ENCODE results near the gene TYRO3. TPM values are rescaled to one million over a fixed set of nuclear protein-coding genes. Genes with fewer than 3 reads are reported as not detected.

Gene TYRO3
- total RNA-seq, 2 experiments from 2014 or later, result 0.42 to 0.47 TPM

DNA sequence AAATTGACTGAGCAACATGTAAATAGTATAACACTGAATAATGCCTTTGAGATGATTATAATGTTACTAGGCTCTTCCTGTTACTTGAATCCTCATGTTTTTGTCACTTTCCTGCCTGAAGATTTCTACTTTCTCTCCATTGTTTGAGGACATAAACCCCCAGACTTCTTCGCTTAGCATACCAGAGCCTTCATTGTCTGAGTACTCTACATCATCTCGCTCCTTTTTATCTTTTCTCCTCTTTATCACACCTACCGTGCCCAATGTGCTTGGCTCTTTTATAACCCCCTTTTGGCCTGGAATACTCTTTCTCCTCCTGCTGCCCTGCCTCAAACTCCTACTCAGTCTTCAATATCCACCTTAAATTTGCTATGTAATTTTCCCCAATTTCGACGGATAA, 70.9 kb downstream of the TYRO3 start:
- intact Hi-C loops (cut with DNase I, micrococcal nuclease), result no loop called here
- H3K27me3 Mint-ChIP-seq, result no peaks in the 10 kb centered on the region
- ChIA-PET POLR2A (interaction anchor here (0.6 kb wide), 1 partner anchor 95 kb away, joined by 3 read pairs; no protein-coding TSS in a partner anchor), CTCF (no interaction called here)
- Histone ChIP-seq H3K27me3 (ENCODE audit: control insufficient read depth in 1 of 2, insufficient read depth in 2 of 2, low read length in 2 of 2) (no peaks in the 10 kb centered on the region), H3K36me3 (ENCODE audit: insufficient read depth, low read length) (no peaks in the 10 kb centered on the region), H3K9me3 (ENCODE audit: control insufficient read depth in 1 of 2, insufficient read depth in 1 of 2, low read length in 2 of 2) (no peaks in the 10 kb centered on the region), H3K4me1 (ENCODE audit: insufficient read depth, low read length) (peaks cover under 1% of the 10 kb centered on the region), H3K27ac (ENCODE audit: low read depth in 1 of 2, low read length in 2 of 2) (no peak overlapping the region), H3K4me3 (ENCODE audit: low read length) (no peak overlapping the region)
- no peak for ATAC-seq (ENCODE audit: poor library complexity)
- H3K27ac Mint-ChIP-seq, result no peak overlapping the region
- TF ChIP-seq, protein P1, sequence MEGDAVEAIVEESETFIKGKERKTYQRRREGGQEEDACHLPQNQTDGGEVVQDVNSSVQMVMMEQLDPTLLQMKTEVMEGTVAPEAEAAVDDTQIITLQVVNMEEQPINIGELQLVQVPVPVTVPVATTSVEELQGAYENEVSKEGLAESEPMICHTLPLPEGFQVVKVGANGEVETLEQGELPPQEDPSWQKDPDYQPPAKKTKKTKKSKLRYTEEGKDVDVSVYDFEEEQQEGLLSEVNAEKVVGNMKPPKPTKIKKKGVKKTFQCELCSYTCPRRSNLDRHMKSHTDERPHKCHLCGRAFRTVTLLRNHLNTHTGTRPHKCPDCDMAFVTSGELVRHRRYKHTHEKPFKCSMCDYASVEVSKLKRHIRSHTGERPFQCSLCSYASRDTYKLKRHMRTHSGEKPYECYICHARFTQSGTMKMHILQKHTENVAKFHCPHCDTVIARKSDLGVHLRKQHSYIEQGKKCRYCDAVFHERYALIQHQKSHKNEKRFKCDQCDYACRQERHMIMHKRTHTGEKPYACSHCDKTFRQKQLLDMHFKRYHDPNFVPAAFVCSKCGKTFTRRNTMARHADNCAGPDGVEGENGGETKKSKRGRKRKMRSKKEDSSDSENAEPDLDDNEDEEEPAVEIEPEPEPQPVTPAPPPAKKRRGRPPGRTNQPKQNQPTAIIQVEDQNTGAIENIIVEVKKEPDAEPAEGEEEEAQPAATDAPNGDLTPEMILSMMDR (IDR thresholded peaks at IDR 0.05), result no peak
- no peaks in the 10 kb centered on the region for H3K9me3 Mint-ChIP-seq
- H3K4me3 Mint-ChIP-seq, result no peak overlapping the region
- H3K4me1 Mint-ChIP-seq (ENCODE audit: low read depth), result peaks cover 5% of the 10 kb centered on the region
- DNase-seq, result no peak
- no peaks in the 10 kb centered on the region for H3K36me3 Mint-ChIP-seq (ENCODE audit: low read depth)

DNA sequence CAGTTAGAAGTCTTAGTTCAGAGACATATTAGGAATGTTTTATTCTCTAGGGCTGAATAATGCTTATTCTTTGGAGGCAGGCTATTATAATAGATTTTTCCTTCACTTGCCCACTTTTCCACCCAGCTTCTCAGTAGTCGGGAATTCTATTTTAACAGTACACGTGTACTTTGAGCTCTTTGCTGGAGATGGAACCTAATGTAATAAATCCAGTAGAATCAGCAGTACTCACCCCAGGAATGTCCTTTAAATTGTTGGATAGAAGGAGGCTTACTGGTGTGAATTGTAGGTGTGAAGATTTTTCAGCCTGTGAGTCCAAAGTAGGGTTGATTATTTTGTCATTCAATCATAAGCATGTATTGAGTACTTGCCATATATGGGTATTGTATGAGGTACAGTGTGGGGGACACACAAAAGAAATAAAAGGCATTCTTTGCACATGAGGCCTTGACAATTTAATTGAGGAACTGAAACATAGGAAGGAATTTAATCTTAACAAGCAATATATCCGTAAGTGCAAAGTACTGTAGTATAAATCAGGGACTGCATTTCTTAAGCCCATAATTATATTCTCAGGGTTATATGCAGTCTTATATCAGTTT, 71.7 kb downstream of the TYRO3 start:
- H3K36me3 Mint-ChIP-seq (ENCODE audit: low read depth), result no peaks in the 10 kb centered on the region
- no peaks in the 10 kb centered on the region for H3K9me3 Mint-ChIP-seq
- no peaks in the 10 kb centered on the region for H3K36me3 ChIP-seq (ENCODE audit: insufficient read depth, low read length)
- DNase-seq (no peak), ATAC-seq (ENCODE audit: poor library complexity) (no peak)
- H3K4me3 Mint-ChIP-seq, result no peak overlapping the region
- CTCF ChIA-PET, result no interaction called here
- TF ChIP-seq, protein P1 (IDR thresholded peaks at IDR 0.05), result no peak
- POLR2A ChIA-PET, result no interaction called here
- no peak overlapping the region for H3K27ac ChIP-seq (ENCODE audit: low read depth in 1 of 2, low read length in 2 of 2)
- no peaks in the 10 kb centered on the region for H3K4me1 ChIP-seq (ENCODE audit: insufficient read depth, low read length)
- no peaks in the 10 kb centered on the region for H3K9me3 ChIP-seq (ENCODE audit: control insufficient read depth in 1 of 2, insufficient read depth in 1 of 2, low read length in 2 of 2)
- no peaks in the 10 kb centered on the region for H3K27me3 Mint-ChIP-seq
- H3K4me1 Mint-ChIP-seq (ENCODE audit: low read depth), result peaks cover 5% of the 10 kb centered on the region
- intact Hi-C loops (cut with DNase I, micrococcal nuclease), result no loop called here
- H3K4me3 ChIP-seq (ENCODE audit: low read length), result no peak overlapping the region
- no peaks in the 10 kb centered on the region for H3K27me3 ChIP-seq (ENCODE audit: control insufficient read depth in 1 of 2, insufficient read depth in 2 of 2, low read length in 2 of 2)
- H3K27ac Mint-ChIP-seq, result no peak overlapping the region

DNA sequence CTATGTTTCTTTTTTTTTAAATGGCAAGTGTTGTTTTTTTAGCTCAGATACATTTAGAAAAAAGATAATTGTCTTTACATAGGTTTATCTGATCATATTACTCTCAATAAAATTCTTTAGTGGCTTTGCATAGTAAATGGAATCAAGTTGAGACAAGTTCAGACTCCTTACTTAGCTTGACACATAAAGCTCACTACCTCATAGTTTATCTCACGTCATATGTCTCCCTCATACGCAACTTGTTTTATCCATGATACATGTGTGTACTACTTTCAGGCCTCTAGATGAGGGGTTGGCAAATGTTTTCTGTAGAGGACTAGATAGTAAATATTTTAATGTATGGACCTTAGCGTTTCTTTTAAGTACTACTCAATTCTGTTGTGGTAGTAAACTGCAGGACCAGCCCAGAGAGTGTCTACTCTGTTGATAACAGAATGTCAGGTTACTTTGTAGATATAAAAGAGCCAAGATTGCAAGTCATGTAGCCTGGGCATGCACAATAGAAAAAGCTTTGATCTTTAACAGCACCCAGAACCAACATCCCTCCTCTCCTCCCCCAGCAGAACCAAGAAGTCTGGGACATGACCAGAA, 73.0 kb downstream of the TYRO3 start:
- intact Hi-C loops (cut with DNase I, micrococcal nuclease), result no loop called here
- H3K27me3 Mint-ChIP-seq, result no peaks in the 10 kb centered on the region
- H3K36me3 ChIP-seq (ENCODE audit: insufficient read depth, low read length), result no peaks in the 10 kb centered on the region
- H3K27me3 ChIP-seq (ENCODE audit: control insufficient read depth in 1 of 2, insufficient read depth in 2 of 2, low read length in 2 of 2), result no peaks in the 10 kb centered on the region
- no peak overlapping the region for H3K4me3 Mint-ChIP-seq
- TF ChIP-seq, protein P1 (IDR thresholded peaks at IDR 0.05), result no peak
- H3K27ac Mint-ChIP-seq, result no peak overlapping the region
- peaks cover 5% of the 10 kb centered on the region for H3K4me1 Mint-ChIP-seq (ENCODE audit: low read depth)
- no peaks in the 10 kb centered on the region for H3K9me3 ChIP-seq (ENCODE audit: control insufficient read depth in 1 of 2, insufficient read depth in 1 of 2, low read length in 2 of 2)
- H3K27ac ChIP-seq (ENCODE audit: low read depth in 1 of 2, low read length in 2 of 2), result no peak overlapping the region
- ChIA-PET POLR2A (no interaction called here), CTCF (no interaction called here)
- no peaks in the 10 kb centered on the region for H3K4me1 ChIP-seq (ENCODE audit: insufficient read depth, low read length)
- ATAC-seq (ENCODE audit: poor library complexity), result no peak
- no peak for DNase-seq
- H3K4me3 ChIP-seq (ENCODE audit: low read length), result no peak overlapping the region
- no peaks in the 10 kb centered on the region for H3K36me3 Mint-ChIP-seq (ENCODE audit: low read depth)
- H3K9me3 Mint-ChIP-seq, result no peaks in the 10 kb centered on the region

Other genes with a start within 250 kb of the TYRO3 start
- gene OIP5, start 226.6 kb upstream of the TYRO3 start, total RNA-seq, result under 1 TPM; 0.20 to 0.36 TPM
- gene NUSAP1, start 226.3 kb upstream of the TYRO3 start, total RNA-seq, result 1 to 10 TPM; 2.2 to 2.3 TPM
- 1 to 10 TPM; 2.0 to 2.3 TPM for gene NDUFAF1, start 156.7 kb upstream of the TYRO3 start, total RNA-seq
- 10 to 100 TPM; 29.9 to 34.2 TPM for gene RTF1, start 142.1 kb upstream of the TYRO3 start, total RNA-seq
- not detected for gene ITPKA, start 65.3 kb upstream of the TYRO3 start, total RNA-seq
- 1 to 10 TPM; 9.7 to 9.9 TPM for gene LTK, start 45.4 kb upstream of the TYRO3 start, total RNA-seq
- 10 to 100 TPM; 20.8 to 22.5 TPM for gene RPAP1, start 15.0 kb upstream of the TYRO3 start, total RNA-seq
- 10 to 100 TPM; 31.0 to 33.9 TPM for gene MGA, start 101.2 kb downstream of the TYRO3 start, total RNA-seq
- 10 to 100 TPM; 26.0 to 30.0 TPM for gene MAPKBP1, start 215.3 kb downstream of the TYRO3 start, total RNA-seq